ENCODE measurements around the gene SRRM4.

DNA sequence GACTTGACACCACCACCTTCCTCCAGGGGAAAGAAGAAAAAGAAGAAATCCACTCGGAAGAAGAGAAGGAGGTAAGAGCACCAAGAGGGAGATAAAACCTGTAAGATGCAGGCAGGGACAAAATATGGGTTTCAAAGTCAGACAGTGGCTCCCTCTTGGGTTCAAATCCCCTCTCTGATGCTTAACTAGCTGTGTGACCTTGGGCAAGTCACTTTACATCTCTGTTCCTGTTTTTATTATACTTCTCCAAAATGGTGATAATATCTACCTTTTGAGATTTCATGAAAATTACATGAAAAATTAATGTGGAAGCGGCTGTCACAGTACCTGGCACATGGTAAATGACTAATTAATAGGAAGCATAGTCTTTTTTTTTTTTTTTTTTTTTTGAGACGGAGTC lies 133.0 kb downstream of the SRRM4 start:
- TF ChIP-seq, protein P1, sequence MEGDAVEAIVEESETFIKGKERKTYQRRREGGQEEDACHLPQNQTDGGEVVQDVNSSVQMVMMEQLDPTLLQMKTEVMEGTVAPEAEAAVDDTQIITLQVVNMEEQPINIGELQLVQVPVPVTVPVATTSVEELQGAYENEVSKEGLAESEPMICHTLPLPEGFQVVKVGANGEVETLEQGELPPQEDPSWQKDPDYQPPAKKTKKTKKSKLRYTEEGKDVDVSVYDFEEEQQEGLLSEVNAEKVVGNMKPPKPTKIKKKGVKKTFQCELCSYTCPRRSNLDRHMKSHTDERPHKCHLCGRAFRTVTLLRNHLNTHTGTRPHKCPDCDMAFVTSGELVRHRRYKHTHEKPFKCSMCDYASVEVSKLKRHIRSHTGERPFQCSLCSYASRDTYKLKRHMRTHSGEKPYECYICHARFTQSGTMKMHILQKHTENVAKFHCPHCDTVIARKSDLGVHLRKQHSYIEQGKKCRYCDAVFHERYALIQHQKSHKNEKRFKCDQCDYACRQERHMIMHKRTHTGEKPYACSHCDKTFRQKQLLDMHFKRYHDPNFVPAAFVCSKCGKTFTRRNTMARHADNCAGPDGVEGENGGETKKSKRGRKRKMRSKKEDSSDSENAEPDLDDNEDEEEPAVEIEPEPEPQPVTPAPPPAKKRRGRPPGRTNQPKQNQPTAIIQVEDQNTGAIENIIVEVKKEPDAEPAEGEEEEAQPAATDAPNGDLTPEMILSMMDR (IDR thresholded peaks at IDR 0.05) = no peak
- TF ChIP-seq POLR2A (IDR thresholded peaks at IDR 0.05) = no peak

All from testis (tissue), 2 donors.